Activated CD8-positive, alpha-beta memory T cell treated with anti-CD3 and anti-CD28 coated beads, Interleukin-2, amount 10 ng/mL, durations not matched to agents 7 days and 5 days (primary cell): ENCODE data around the gene CDK5RAP1. TPM values are rescaled to one million over a fixed set of nuclear protein-coding genes. Genes with fewer than 3 reads are reported as not detected.
"Not testable (repeated sequence)": the region's sequence is repeated elsewhere in the genome, so short reads cannot be mapped to it uniquely, and the experiment has no call there.

Source experiments
- ATAC-seq: fragments of 150-1000 bp; cut with Tn5 transposase; one replicate; pipeline ENCODE4 v1.10.0; 2021; ENCODE audit warnings: moderate library complexity
- CTCF ChIA-PET: fragments of 350-600 bp; sonication (Branson Sonifier 250); formaldehyde crosslinking; loops from one replicate; lab custom pipeline; 2021; ENCODE audit warnings: antibody characterized with exemption; lab: Charles Lee
- DNase-seq: peaks from one replicate; pipeline ENCODE4 v3.0.0-alpha.2; 2020
- H3K27ac Mint-ChIP-seq: one replicate; pipeline ENCODE4 v1.8.0; 2021; ENCODE audit warnings: mild to moderate bottlenecking, mixed read lengths
- H3K27me3 Mint-ChIP-seq: one replicate; pipeline ENCODE4 v1.8.0; 2021; ENCODE audit warnings: mixed read lengths
- H3K36me3 Mint-ChIP-seq: one replicate; pipeline ENCODE4 v1.8.0; 2021; ENCODE audit warnings: mild to moderate bottlenecking, mixed read lengths
- H3K4me1 Mint-ChIP-seq: one replicate; pipeline ENCODE4 v1.8.0; 2021; ENCODE audit warnings: mixed read lengths
- H3K4me3 Mint-ChIP-seq: one replicate; pipeline ENCODE4 v1.8.0; 2021; ENCODE audit warnings: mild to moderate bottlenecking, moderate library complexity, mixed read lengths
- H3K9me3 Mint-ChIP-seq: one replicate; pipeline ENCODE4 v1.8.0; 2022; ENCODE audit warnings: low read depth, mixed read lengths
- total RNA-seq, 2 experiments: library from RNA; stranded (reverse); gene quantifications; one replicate each; pipeline ENCODE4 v1.2.3, GENCODE V29; 2021

CDK5RAP1 gene
- total RNA-seq, 2 experiments from 2014 or later: 42.0 to 43.3 TPM

- H3K4me1 Mint-ChIP-seq: no peaks in the 10 kb centered on the region
- ATAC-seq (no peak), DNase-seq (no peak)
- H3K36me3 Mint-ChIP-seq: no peaks in the 10 kb centered on the region
- peaks cover 4% of the 10 kb centered on the region for H3K27me3 Mint-ChIP-seq
- H3K9me3 Mint-ChIP-seq: no peaks in the 10 kb centered on the region
- H3K4me3 Mint-ChIP-seq: no peak overlapping the region
- CTCF ChIA-PET: no interaction called here
- H3K27ac Mint-ChIP-seq: no peak overlapping the region
These were observed 36.0 kb upstream of the CDK5RAP1 start for GRCh38 chr20:33437141-33437911.

- Mint-ChIP-seq H3K36me3 (no peaks in the 10 kb centered on the region), H3K27me3 (no peaks in the 10 kb centered on the region), H3K27ac (no peak overlapping the region), H3K9me3 (no peaks in the 10 kb centered on the region), H3K4me3 (no peak overlapping the region), H3K4me1 (no peaks in the 10 kb centered on the region)
- CTCF ChIA-PET: no interaction called here
- no peak for ATAC-seq
- DNase-seq: no peak
These were observed 33.1 kb upstream of the CDK5RAP1 start for GRCh38 chr20:33434434-33434833.

GRCh38 chr20:33433465-33434234, 32.3 kb upstream of the CDK5RAP1 start:
- ATAC-seq (no peak), DNase-seq (no peak)
- Mint-ChIP-seq H3K27me3 (no peaks in the 10 kb centered on the region), H3K4me3 (no peak overlapping the region), H3K4me1 (no peaks in the 10 kb centered on the region), H3K27ac (no peak overlapping the region), H3K9me3 (no peaks in the 10 kb centered on the region), H3K36me3 (no peaks in the 10 kb centered on the region)
- CTCF ChIA-PET: no interaction called here

- H3K27ac Mint-ChIP-seq: no peak overlapping the region
These were observed 30.6 kb upstream of the CDK5RAP1 start for GRCh38 chr20:33431797-33432381.

GRCh38 chr20:33423875-33424274, 22.6 kb upstream of the CDK5RAP1 start:
- H3K36me3 Mint-ChIP-seq, CTCF ChIA-PET, H3K4me3 Mint-ChIP-seq, H3K27ac Mint-ChIP-seq, DNase-seq, ATAC-seq, H3K27me3 Mint-ChIP-seq, H3K4me1 Mint-ChIP-seq, H3K9me3 Mint-ChIP-seq: not testable (repeated sequence)

More at GRCh38 chr20:33431797-33432381, 30.6 kb upstream of the CDK5RAP1 start:
- Mint-ChIP-seq H3K9me3 (no peaks in the 10 kb centered on the region), H3K4me1 (no peaks in the 10 kb centered on the region), H3K36me3 (no peaks in the 10 kb centered on the region), H3K27me3 (no peaks in the 10 kb centered on the region), H3K4me3 (no peak overlapping the region)
- CTCF ChIA-PET: no interaction called here
- no peak for ATAC-seq
- no peak for DNase-seq

GRCh38 chr20:33423141-33423834, 22.0 kb upstream of the CDK5RAP1 start:
- ATAC-seq (no peak), DNase-seq (no peak)
- Mint-ChIP-seq H3K4me3 (no peak overlapping the region), H3K36me3 (no peaks in the 10 kb centered on the region), H3K27me3 (no peaks in the 10 kb centered on the region), H3K9me3 (no peaks in the 10 kb centered on the region), H3K4me1 (no peaks in the 10 kb centered on the region), H3K27ac (no peak overlapping the region)
- CTCF ChIA-PET: no interaction called here

- Mint-ChIP-seq H3K27ac (no peak overlapping the region), H3K36me3 (no peaks in the 10 kb centered on the region), H3K4me1 (no peaks in the 10 kb centered on the region), H3K27me3 (no peaks in the 10 kb centered on the region), H3K4me3 (no peak overlapping the region), H3K9me3 (no peaks in the 10 kb centered on the region)
- DNase-seq (no peak), ATAC-seq (no peak)
- CTCF ChIA-PET: no interaction called here
These were observed 18.0 kb upstream of the CDK5RAP1 start for GRCh38 chr20:33419140-33419974.

- DNase-seq: no peak
- H3K4me3 Mint-ChIP-seq: no peak overlapping the region
- CTCF ChIA-PET: no interaction called here
These were observed 16.7 kb upstream of the CDK5RAP1 start for GRCh38 chr20:33418033-33418432.

GRCh38 chr20:33415948-33416347, 14.6 kb upstream of the CDK5RAP1 start:
- no peaks in the 10 kb centered on the region for H3K27me3 Mint-ChIP-seq

More at GRCh38 chr20:33418033-33418432, 16.7 kb upstream of the CDK5RAP1 start:
- no peak for ATAC-seq
- no peaks in the 10 kb centered on the region for H3K4me1 Mint-ChIP-seq
- H3K36me3 Mint-ChIP-seq: no peaks in the 10 kb centered on the region
- H3K9me3 Mint-ChIP-seq: no peaks in the 10 kb centered on the region
- H3K27ac Mint-ChIP-seq: no peak overlapping the region
- no peaks in the 10 kb centered on the region for H3K27me3 Mint-ChIP-seq

GRCh38 chr20:33412484-33412838, 11.1 kb upstream of the CDK5RAP1 start:
- H3K4me3 Mint-ChIP-seq: no peak overlapping the region
- H3K27ac Mint-ChIP-seq: no peak overlapping the region
- no peak for DNase-seq
- no peaks in the 10 kb centered on the region for H3K9me3 Mint-ChIP-seq
- H3K4me1 Mint-ChIP-seq: peaks cover 2% of the 10 kb centered on the region
- peaks cover 7% of the 10 kb centered on the region for H3K36me3 Mint-ChIP-seq
- ATAC-seq: no peak
- no peaks in the 10 kb centered on the region for H3K27me3 Mint-ChIP-seq
- CTCF ChIA-PET: no interaction called here

More at GRCh38 chr20:33415948-33416347, 14.6 kb upstream of the CDK5RAP1 start:
- ATAC-seq: no peak
- DNase-seq: no peak
- Mint-ChIP-seq H3K9me3 (no peaks in the 10 kb centered on the region), H3K36me3 (peaks cover 4% of the 10 kb centered on the region), H3K4me1 (no peaks in the 10 kb centered on the region), H3K27ac (no peak overlapping the region), H3K4me3 (no peak overlapping the region)
- CTCF ChIA-PET: no interaction called here

- H3K27ac Mint-ChIP-seq: no peak overlapping the region
- H3K27me3 Mint-ChIP-seq: no peaks in the 10 kb centered on the region
- H3K9me3 Mint-ChIP-seq: no peaks in the 10 kb centered on the region
- no peak for DNase-seq
- no peak overlapping the region for H3K4me3 Mint-ChIP-seq
- no peak for ATAC-seq
- CTCF ChIA-PET: no interaction called here
- peaks cover 2% of the 10 kb centered on the region for H3K4me1 Mint-ChIP-seq
- H3K36me3 Mint-ChIP-seq: peaks cover 12% of the 10 kb centered on the region
These were observed 10.6 kb upstream of the CDK5RAP1 start for GRCh38 chr20:33411711-33412483.

GRCh38 chr20:33411242-33411641, 9.9 kb upstream of the CDK5RAP1 start:
- no peaks in the 10 kb centered on the region for H3K9me3 Mint-ChIP-seq
- no peak overlapping the region for H3K27ac Mint-ChIP-seq
- DNase-seq (no peak), ATAC-seq (no peak)
- peaks cover 15% of the 10 kb centered on the region for H3K36me3 Mint-ChIP-seq
- no peak overlapping the region for H3K4me3 Mint-ChIP-seq
- CTCF ChIA-PET: no interaction called here
- H3K27me3 Mint-ChIP-seq: no peaks in the 10 kb centered on the region
- H3K4me1 Mint-ChIP-seq: peaks cover 2% of the 10 kb centered on the region
